Right renal pelvis (tissue), 4 donors: ENCODE data around the gene AHCY. TPM values are rescaled to one million over a fixed set of nuclear protein-coding genes. Genes with fewer than 3 reads are reported as not detected.

ENCODE experiments used
- DNase-seq, 4 donors: peaks; one replicate each; pipeline ENCODE4 v3.0.0-alpha.2; 2013; ENCODE audit warnings: low read depth in 4 of 4, low spot score in 3 of 4, missing footprints in 1 of 4
- polyA plus RNA-seq, 4 donors: library from polyadenylated mRNA; unstranded; fragments of 120-200 nt; gene quantifications; one replicate each; pipeline ENCODE4 v1.2.1, GENCODE V29; 2013; ENCODE audit not compliant: insufficient read length in 4 of 4

The AHCY gene
- polyA plus RNA-seq, 4 donors, result 172 to 211 (median 186) TPM

- no peak for DNase-seq
Measured at GRCh38 chr20:34231634-34232033, 71.5 kb downstream of the AHCY start.

Other genes starting within 250 kb of the AHCY start
- gene EIF2S2, start 191.1 kb downstream of the AHCY start, polyA plus RNA-seq, result 10 to 100 TPM; 47.0 to 50.8 (median 50.0) TPM
- under 1 TPM in 2 of 4 donors, not detected in 2; 0.49 to 0.74 TPM for gene ASIP, start 61.9 kb downstream of the AHCY start, polyA plus RNA-seq
- gene ITCH, start 59.9 kb upstream of the AHCY start, polyA plus RNA-seq, result 10 to 100 TPM; 40.6 to 54.5 (median 50.3) TPM
- 100 to 1,000 TPM; 209 to 237 (median 218) TPM for gene DYNLRB1, start 213.1 kb upstream of the AHCY start, polyA plus RNA-seq